PFSK-1 (cell line): ENCODE results near the gene RNU6-7.

Experiments
- FOXP2 ChIP-seq: optimal IDR thresholded peaks from 2 replicates; pipeline ENCODE3; 2011; ENCODE audit warnings: borderline replicate concordance, control low read depth, inconsistent platforms; ENCODE audit not compliant: insufficient read depth; ENCODE audit errors: extremely low read length, extremely low read depth
- POLR2AphosphoS5 ChIP-seq: IDR thresholded peaks from 2 replicates; pipeline ENCODE4 v1.6.1; 2012; ENCODE audit warnings: low read depth, mild to moderate bottlenecking, control low read depth, low read length, moderate library complexity
- SIN3A ChIP-seq: IDR thresholded peaks from 2 replicates; pipeline ENCODE4 v1.6.1; 2012; ENCODE audit warnings: mild to moderate bottlenecking, low read length, moderate library complexity, borderline replicate concordance; ENCODE audit not compliant: insufficient read depth
- TAF1 ChIP-seq: IDR thresholded peaks from 2 replicates; pipeline ENCODE4 v1.6.1; 2012; ENCODE audit warnings: low read length, control low read depth, borderline replicate concordance; ENCODE audit not compliant: insufficient read depth
- TF ChIP-seq, protein P1 (sequence below), 2 experiments: IDR thresholded peaks; 2 replicates each; pipeline versions ENCODE4 v1.6.1 to v1.8.0; 2011 to 2012; ENCODE audit warnings: low read depth in 2 of 2, low read length in 2 of 2, control low read depth in 1 of 2, inconsistent platforms in 1 of 2, mild to moderate bottlenecking in 1 of 2, moderate library complexity in 1 of 2; ENCODE audit not compliant: insufficient read depth in 1 of 2

DNA sequence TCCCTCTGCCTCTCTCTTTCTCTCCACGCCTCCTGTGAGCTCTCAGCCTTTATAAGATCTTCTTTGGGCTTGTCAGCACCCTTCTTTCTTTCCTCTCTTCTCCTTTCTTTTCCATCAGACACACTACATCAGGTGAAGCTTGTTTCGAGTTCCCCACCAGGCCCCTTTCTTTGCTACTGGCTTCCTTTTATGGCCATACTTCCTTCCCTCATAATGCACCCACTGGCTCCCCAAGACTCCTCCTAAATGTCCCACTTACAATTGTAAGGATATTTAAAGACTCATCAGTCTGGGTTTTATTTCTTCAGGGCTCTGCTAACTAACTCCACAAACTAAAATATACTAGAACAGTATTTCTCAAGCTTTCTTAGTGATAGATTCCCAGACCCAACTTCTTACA lies 4.7 kb downstream of the RNU6-7 start:
- no peak for TF ChIP-seq SIN3A
- TF ChIP-seq, protein P1, sequence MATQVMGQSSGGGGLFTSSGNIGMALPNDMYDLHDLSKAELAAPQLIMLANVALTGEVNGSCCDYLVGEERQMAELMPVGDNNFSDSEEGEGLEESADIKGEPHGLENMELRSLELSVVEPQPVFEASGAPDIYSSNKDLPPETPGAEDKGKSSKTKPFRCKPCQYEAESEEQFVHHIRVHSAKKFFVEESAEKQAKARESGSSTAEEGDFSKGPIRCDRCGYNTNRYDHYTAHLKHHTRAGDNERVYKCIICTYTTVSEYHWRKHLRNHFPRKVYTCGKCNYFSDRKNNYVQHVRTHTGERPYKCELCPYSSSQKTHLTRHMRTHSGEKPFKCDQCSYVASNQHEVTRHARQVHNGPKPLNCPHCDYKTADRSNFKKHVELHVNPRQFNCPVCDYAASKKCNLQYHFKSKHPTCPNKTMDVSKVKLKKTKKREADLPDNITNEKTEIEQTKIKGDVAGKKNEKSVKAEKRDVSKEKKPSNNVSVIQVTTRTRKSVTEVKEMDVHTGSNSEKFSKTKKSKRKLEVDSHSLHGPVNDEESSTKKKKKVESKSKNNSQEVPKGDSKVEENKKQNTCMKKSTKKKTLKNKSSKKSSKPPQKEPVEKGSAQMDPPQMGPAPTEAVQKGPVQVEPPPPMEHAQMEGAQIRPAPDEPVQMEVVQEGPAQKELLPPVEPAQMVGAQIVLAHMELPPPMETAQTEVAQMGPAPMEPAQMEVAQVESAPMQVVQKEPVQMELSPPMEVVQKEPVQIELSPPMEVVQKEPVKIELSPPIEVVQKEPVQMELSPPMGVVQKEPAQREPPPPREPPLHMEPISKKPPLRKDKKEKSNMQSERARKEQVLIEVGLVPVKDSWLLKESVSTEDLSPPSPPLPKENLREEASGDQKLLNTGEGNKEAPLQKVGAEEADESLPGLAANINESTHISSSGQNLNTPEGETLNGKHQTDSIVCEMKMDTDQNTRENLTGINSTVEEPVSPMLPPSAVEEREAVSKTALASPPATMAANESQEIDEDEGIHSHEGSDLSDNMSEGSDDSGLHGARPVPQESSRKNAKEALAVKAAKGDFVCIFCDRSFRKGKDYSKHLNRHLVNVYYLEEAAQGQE (IDR thresholded peaks at IDR 0.05; ENCODE audit: insufficient read depth in 1 of 2, low read depth in 2 of 2, low read length in 2 of 2) = no peak
- TF ChIP-seq TAF1 = no peak
- no peak for TF ChIP-seq POLR2AphosphoS5
- TF ChIP-seq FOXP2 = no peak
